Panc1 (cell line): ENCODE measurements around the gene DDX25. TPM values are rescaled to one million over a fixed set of nuclear protein-coding genes. Genes with fewer than 3 reads are reported as not detected.

Experiments used
- ATAC-seq: fragments of 200-7000 bp; cut with Tn5 transposase; 2 replicates; pipeline ENCODE4 v1.9.1; 2020; ENCODE audit warnings: mild to moderate bottlenecking, moderate library complexity
- BruUV-seq: library from RNA; stranded (reverse); fragments of 400-500 nt; replicated peaks from 2 replicates; lab custom pipeline; 2021; lab: Mats Ljungman, UMichigan
- CTCF ChIA-PET: fragments of 300-600 bp; sonication (Branson Sonifier 250); formaldehyde crosslinking; loops from one replicate; lab custom pipeline; 2022; ENCODE audit warnings: antibody characterized with exemption; lab: Charles Lee
- POLR2A ChIA-PET: fragments of 300-600 bp; sonication (Branson Sonifier 250); formaldehyde crosslinking; loops from one replicate; lab custom pipeline; 2022; ENCODE audit warnings: antibody characterized with exemption; lab: Charles Lee
- DNase-seq: peaks from one replicate; pipeline ENCODE4 v3.0.0-alpha.2; 2010; ENCODE audit warnings: low read depth, low spot score
- H3K27ac ChIP-seq: 2 replicates; pipeline ENCODE4 v1.5.1; 2011; ENCODE audit warnings: mild to moderate bottlenecking, low read length, inconsistent platforms
- H3K27me3 ChIP-seq: fragments of 200-500 bp; sonication (Bioruptor generic); 2 replicates; pipeline ENCODE4 v1.6.0; 2014; ENCODE audit warnings: low read length, inconsistent platforms; ENCODE audit not compliant: control insufficient read depth, insufficient read depth
- H3K36me3 ChIP-seq: fragments of 200-500 bp; sonication (Bioruptor generic); 2 replicates; pipeline ENCODE4 v1.5.1; 2014; ENCODE audit warnings: inconsistent platforms, mild to moderate bottlenecking, low read length, moderate library complexity; ENCODE audit not compliant: control insufficient read depth, insufficient read depth
- H3K4me1 ChIP-seq: 2 replicates; pipeline ENCODE4 v1.5.1; 2011; ENCODE audit warnings: inconsistent platforms, mild to moderate bottlenecking, low read length, moderate library complexity; ENCODE audit not compliant: control insufficient read depth, insufficient read depth
- H3K4me3 ChIP-seq, 2 experiments: 2 replicates each; pipeline ENCODE4 v1.5.1; 2011 to 2012; ENCODE audit warnings: low read depth in 2 of 2, low read length in 2 of 2, mild to moderate bottlenecking in 2 of 2, inconsistent platforms in 1 of 2, moderate library complexity in 1 of 2
- H3K9me3 ChIP-seq: fragments of 200-500 bp; sonication (Bioruptor generic); 2 replicates; pipeline ENCODE4 v1.5.1; 2014; ENCODE audit warnings: low read depth, mild to moderate bottlenecking, inconsistent platforms, low read length, moderate library complexity; ENCODE audit not compliant: control insufficient read depth, insufficient read depth
- POLR2AphosphoS5 ChIP-seq: IDR thresholded peaks from 2 replicates; pipeline ENCODE4 v1.6.1; 2012; ENCODE audit warnings: mild to moderate bottlenecking, low read depth, low read length, moderate library complexity
- REST ChIP-seq, 2 experiments: IDR thresholded peaks; 2 replicates each; pipeline ENCODE4 v1.6.1; 2011 to 2012; ENCODE audit warnings: low read depth in 2 of 2, control low read depth in 1 of 2, low read length in 1 of 2, mild to moderate bottlenecking in 1 of 2, moderate library complexity in 1 of 2; ENCODE audit not compliant: insufficient read depth in 1 of 2
- SIN3A ChIP-seq: IDR thresholded peaks from 2 replicates; pipeline ENCODE4 v1.6.1; 2012; ENCODE audit warnings: low read depth, mild to moderate bottlenecking, low read length, moderate library complexity, borderline replicate concordance; ENCODE audit not compliant: insufficient read depth
- TCF7L2 ChIP-seq: IDR thresholded peaks from 2 replicates; pipeline ENCODE4 v1.6.1; 2011; ENCODE audit warnings: mild to moderate bottlenecking, low read depth, low read length, inconsistent platforms
- in situ Hi-C: cut with HindIII; loops from 2 replicates; pipeline ENCODE4 v1.10.0; 2016; ENCODE audit warnings: low sequenced_read_pairs, low pct_unique_long_range_greater_than_20kb
- intact Hi-C: fragments of 100-400 bp; cut with micrococcal nuclease; formaldehyde crosslinking; loops from one replicate; pipeline ENCODE4 v1.10.0; 2022; ENCODE audit not compliant: unreplicated experiment
- total RNA-seq: library from RNA; stranded (reverse); gene quantifications from one replicate; pipeline ENCODE4 v1.2.1, GENCODE V29; 2021; ENCODE audit not compliant: unreplicated experiment
- TF ChIP-seq, protein P1 (sequence below): fragments of 450-650 bp; IDR thresholded peaks from 2 replicates; pipeline ENCODE4 v1.5.1; 2017; ENCODE audit warnings: mild to moderate bottlenecking

The DDX25 gene
- total RNA-seq, 1 experiment from 2014 or later = 0.15 TPM

GRCh38 chr11:125916683-125917347 lies 12.5 kb downstream of the DDX25 start:
- Histone ChIP-seq H3K27me3 (peaks cover 25% of the 10 kb centered on the region), H3K4me1 (no peaks in the 10 kb centered on the region), H3K4me3 (no peak overlapping the region), H3K27ac (no peak overlapping the region), H3K9me3 (no peaks in the 10 kb centered on the region), H3K36me3 (no peaks in the 10 kb centered on the region)
- intact Hi-C loops (no loop called here), in situ Hi-C loops (loop anchor here (25.0 kb wide), 1 partner anchor 170 kb away; no protein-coding TSS in a partner anchor)
- ChIA-PET CTCF (no interaction called here), POLR2A (interaction anchor here (0.6 kb wide), 1 partner anchor 303 kb away, joined by 4 read pairs; no protein-coding TSS in a partner anchor)
- no TSS peak for BruUV-seq
- ATAC-seq = no peak
- no peak for DNase-seq
- TF ChIP-seq, protein P1, sequence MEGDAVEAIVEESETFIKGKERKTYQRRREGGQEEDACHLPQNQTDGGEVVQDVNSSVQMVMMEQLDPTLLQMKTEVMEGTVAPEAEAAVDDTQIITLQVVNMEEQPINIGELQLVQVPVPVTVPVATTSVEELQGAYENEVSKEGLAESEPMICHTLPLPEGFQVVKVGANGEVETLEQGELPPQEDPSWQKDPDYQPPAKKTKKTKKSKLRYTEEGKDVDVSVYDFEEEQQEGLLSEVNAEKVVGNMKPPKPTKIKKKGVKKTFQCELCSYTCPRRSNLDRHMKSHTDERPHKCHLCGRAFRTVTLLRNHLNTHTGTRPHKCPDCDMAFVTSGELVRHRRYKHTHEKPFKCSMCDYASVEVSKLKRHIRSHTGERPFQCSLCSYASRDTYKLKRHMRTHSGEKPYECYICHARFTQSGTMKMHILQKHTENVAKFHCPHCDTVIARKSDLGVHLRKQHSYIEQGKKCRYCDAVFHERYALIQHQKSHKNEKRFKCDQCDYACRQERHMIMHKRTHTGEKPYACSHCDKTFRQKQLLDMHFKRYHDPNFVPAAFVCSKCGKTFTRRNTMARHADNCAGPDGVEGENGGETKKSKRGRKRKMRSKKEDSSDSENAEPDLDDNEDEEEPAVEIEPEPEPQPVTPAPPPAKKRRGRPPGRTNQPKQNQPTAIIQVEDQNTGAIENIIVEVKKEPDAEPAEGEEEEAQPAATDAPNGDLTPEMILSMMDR = no peak
- TF ChIP-seq POLR2AphosphoS5 = no peak
- TF ChIP-seq REST (IDR thresholded peaks at IDR 0.05; ENCODE audit: insufficient read depth in 1 of 2, low read depth in 2 of 2, low read length in 1 of 2) = no peak
- no peak for TF ChIP-seq SIN3A
- no peak for TF ChIP-seq TCF7L2

DNA sequence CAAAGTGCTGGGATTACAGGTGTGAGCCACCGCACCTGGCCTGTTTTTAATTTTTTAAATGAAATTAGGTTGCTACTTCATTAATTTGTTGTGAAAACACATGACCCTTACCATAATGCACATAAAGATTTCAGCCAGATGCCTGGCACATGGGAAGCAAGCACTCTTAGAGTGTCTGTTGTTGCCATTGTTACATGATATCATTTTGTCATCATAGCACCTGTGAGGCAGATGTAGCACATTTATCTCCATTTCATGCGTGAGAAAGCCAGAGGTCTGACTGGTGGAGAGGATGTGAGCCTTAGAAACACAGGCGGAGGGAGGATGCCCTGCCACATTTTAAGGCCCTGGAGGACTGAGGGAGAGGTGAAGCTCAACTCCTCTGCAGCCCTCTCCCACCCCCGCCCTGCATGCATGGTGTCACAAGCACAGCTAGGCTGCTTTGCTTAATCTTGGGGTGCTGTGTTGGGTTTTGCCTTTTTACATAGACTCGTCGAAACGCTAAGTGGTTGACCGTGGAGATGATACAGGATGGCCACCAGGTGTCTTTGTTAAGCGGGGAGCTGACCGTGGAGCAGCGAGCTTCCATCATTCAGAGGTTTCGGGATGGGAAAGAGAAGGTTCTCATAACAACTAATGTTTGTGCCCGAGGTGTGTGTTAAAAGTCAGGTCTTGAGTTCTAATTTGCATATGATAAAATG lies 14.0 kb downstream of the DDX25 start:
- H3K4me3 ChIP-seq = no peak overlapping the region
- no peaks in the 10 kb centered on the region for H3K4me1 ChIP-seq
- H3K27me3 ChIP-seq = peaks cover 25% of the 10 kb centered on the region
- no peaks in the 10 kb centered on the region for H3K36me3 ChIP-seq
- CTCF ChIA-PET = no interaction called here
- ATAC-seq (no peak), DNase-seq (no peak)
- POLR2A ChIA-PET = no interaction called here
- H3K27ac ChIP-seq = no peak overlapping the region
- BruUV-seq = no TSS peak
- in situ Hi-C loops = loop anchor here (25.0 kb wide), 1 partner anchor 169 kb away; no protein-coding TSS in a partner anchor
- TF ChIP-seq, protein P1 = no peak
- TF ChIP-seq SIN3A = no peak
- intact Hi-C loops = no loop called here
- no peaks in the 10 kb centered on the region for H3K9me3 ChIP-seq
